Suppressor macrophage treated with lipopolysaccharide for 1 hour (primary cell): ENCODE data around the gene NUDT1.

ENCODE experiments used
- DNase-seq, 3 donors: peaks; one replicate each; pipeline ENCODE4 v3.0.0-alpha.2; 2020 to 2022

The NUDT1 gene

GRCh38 chr7:2241580-2242540, at the start of gene NUDT1, which contains the start of gene MRM2:
Gene NUDT1, plus strand, starts transcription at chr7:2242226. Its CDS starts 2,349 bp downstream, at chr7:2244575.
Gene MRM2, minus strand, starts transcription at chr7:2242205. Its CDS starts 36 bp downstream, at chr7:2242169.
- peak; percentile 89 to 94 (median 91) for DNase-seq

- DNase-seq = no peak
Measured at GRCh38 chr7:2192831-2193534, 49.0 kb upstream of the NUDT1 start.

- no peak for DNase-seq
Measured at GRCh38 chr7:2193575-2194305, 48.3 kb upstream of the NUDT1 start.

- DNase-seq = no peak
Measured at GRCh38 chr7:2195400-2196246, 46.4 kb upstream of the NUDT1 start.

GRCh38 chr7:2196381-2197378, 45.3 kb upstream of the NUDT1 start:
- no peak for DNase-seq

- no peak for DNase-seq
Measured at GRCh38 chr7:2197436-2198155, 44.4 kb upstream of the NUDT1 start.

- DNase-seq = no peak
Measured at GRCh38 chr7:2198206-2198605, 43.8 kb upstream of the NUDT1 start.

GRCh38 chr7:2198760-2199159, 43.3 kb upstream of the NUDT1 start:
- DNase-seq = no peak

- no peak for DNase-seq
Measured at GRCh38 chr7:2199528-2199927, 42.5 kb upstream of the NUDT1 start.

- DNase-seq = no peak
Measured at GRCh38 chr7:2199956-2200583, 42.0 kb upstream of the NUDT1 start.

- no peak for DNase-seq
Measured at GRCh38 chr7:2200584-2200980, 41.4 kb upstream of the NUDT1 start.

- no peak for DNase-seq
Measured at GRCh38 chr7:2201128-2201527, 40.9 kb upstream of the NUDT1 start.

GRCh38 chr7:2201686-2202360, 40.2 kb upstream of the NUDT1 start:
- DNase-seq = no peak

- no peak for DNase-seq
Measured at GRCh38 chr7:2202361-2202761, 39.7 kb upstream of the NUDT1 start.

GRCh38 chr7:2202901-2203765, 38.9 kb upstream of the NUDT1 start:
- no peak for DNase-seq

- DNase-seq = peak; percentile 39 to 50 (median 40)
Measured at GRCh38 chr7:2203766-2204300, 38.2 kb upstream of the NUDT1 start.

GRCh38 chr7:2204446-2204845, 37.6 kb upstream of the NUDT1 start:
- no peak for DNase-seq
